Aorta (tissue), 5 donors: ENCODE measurements around the gene ZNF440. TPM values are rescaled to one million over a fixed set of nuclear protein-coding genes. Genes with fewer than 3 reads are reported as not detected.
A peak's percentile ranks its signal among the peaks of the same experiment; 100 is the strongest.
"Not testable (repeated sequence)": the region's sequence is repeated elsewhere in the genome, so short reads cannot be mapped to it uniquely, and the experiment has no call there.

Experiments used
- ATAC-seq: fragments of 200-7000 bp; cut with Tn5 transposase; one replicate; pipeline ENCODE4 v1.9.1; 2022; ENCODE audit warnings: moderate library complexity; ENCODE audit not compliant: low FRiP score
- DNase-seq, 2 donors: peaks; one replicate each; pipeline ENCODE4 v3.0.0-alpha.2; 2020
- H3K27ac ChIP-seq, 2 donors: one replicate each; pipeline ENCODE4 v1.5.1; 2013; ENCODE audit warnings: low read length in 2 of 2, mild to moderate bottlenecking in 2 of 2, moderate library complexity in 2 of 2, control low read depth in 1 of 2, inconsistent platforms in 1 of 2, low read depth in 1 of 2
- H3K27me3 ChIP-seq, 2 donors: one replicate each; pipeline ENCODE4 v1.6.1; 2013; ENCODE audit warnings: control low read depth in 1 of 2, low read length in 1 of 2, mild to moderate bottlenecking in 1 of 2, moderate library complexity in 1 of 2; ENCODE audit not compliant: insufficient read depth in 2 of 2, control insufficient read depth in 1 of 2
- H3K36me3 ChIP-seq, 2 donors: one replicate each; pipeline ENCODE4 v1.6.1; 2013; ENCODE audit warnings: control low read depth in 1 of 2, low read length in 1 of 2, mild to moderate bottlenecking in 1 of 2; ENCODE audit not compliant: insufficient read depth in 2 of 2, control insufficient read depth in 1 of 2
- H3K4me1 ChIP-seq, 2 donors: one replicate each; pipeline ENCODE4 v1.6.1; 2013; ENCODE audit warnings: low read length in 2 of 2, control low read depth in 1 of 2, mild to moderate bottlenecking in 1 of 2, moderate library complexity in 1 of 2; ENCODE audit not compliant: insufficient read depth in 2 of 2, control insufficient read depth in 1 of 2
- H3K4me3 ChIP-seq, 2 donors: one replicate each; pipeline ENCODE4 v1.5.1; 2013; ENCODE audit warnings: low read length in 2 of 2, control low read depth in 1 of 2, mild to moderate bottlenecking in 1 of 2
- H3K9me3 ChIP-seq: one replicate; pipeline ENCODE4 v1.6.1; 2013; ENCODE audit warnings: mild to moderate bottlenecking, low read length; ENCODE audit not compliant: control insufficient read depth
- WGBS, 2 donors: extraction: QIAGEN DNeasy Blood & Tissue Kit; methylation state at CpG; one replicate each; pipeline ENCODE4 v1.1.7; 2013; 5-methylcytosine and 5-hydroxymethylcytosine counted together
- intact Hi-C, 2 donors: fragments of 100-400 bp; cut with DNase I; formaldehyde crosslinking; loops; one replicate each; pipeline versions ENCODE4 v1.14.2 to v1.15.0; 2022
- polyA plus RNA-seq, 2 donors: library from polyadenylated mRNA; stranded (reverse); fragments of 200-250 nt; gene quantifications; one replicate each; pipeline ENCODE4 v1.2.3, GENCODE V29; 2013
- total RNA-seq, 2 donors: library from RNA; stranded (reverse); fragmentation: NEBNext Ultra II Directional; extraction: Animal tissue kit (Norgen Biotek cat#: 25700); gene quantifications; one replicate each; pipeline ENCODE4 v1.2.1, GENCODE V29; 2021
- donor health status: healthy with polysubstance abuse.
- donor health status: Bipolar disorder and iron deficiency.
- donor health status: DM: no; HTN: no; CAD: no.
- donor health status: DM: no; HTN: no; CAD: no.
- donor health status: DM: yes; HTN: yes; CAD: no.

The ZNF440 gene
- total and polyA plus RNA-seq, 4 donors = 3.1 to 16.1 (median 9.1) TPM

DNA sequence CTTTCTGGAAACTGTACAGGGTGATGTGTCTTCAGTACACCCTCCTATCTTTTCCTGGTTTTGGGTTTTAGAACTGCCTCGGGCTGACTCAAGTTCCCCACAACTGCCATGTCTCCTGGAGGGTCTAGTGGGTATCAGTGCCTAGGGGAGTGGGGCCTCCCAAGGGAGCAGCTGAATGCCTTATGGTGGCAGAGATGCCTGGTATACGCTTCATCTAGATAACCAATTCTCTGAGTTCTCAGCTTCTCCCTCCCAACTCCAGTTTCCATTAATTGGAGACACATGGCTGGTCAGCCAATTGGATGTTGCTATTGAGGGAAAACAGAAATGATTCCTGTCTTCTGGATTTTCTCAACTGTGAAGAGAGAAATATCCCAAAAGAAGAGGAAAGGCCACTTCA, 47.2 kb downstream of the ZNF440 start:
- Histone ChIP-seq H3K4me3 (no peak overlapping the region), H3K27me3 (no peaks in the 10 kb centered on the region), H3K27ac (no peak overlapping the region), H3K9me3 (peaks cover 32% of the 10 kb centered on the region), H3K36me3 (peaks cover 0 to 10% of the 10 kb centered on the region in 2 donors), H3K4me1 (no peaks in the 10 kb centered on the region)
- WGBS, 2 donors = 98 to 99% methylated on average over 2 of the region's 2 CpGs
- ATAC-seq = no peak
- no peak for DNase-seq
- intact Hi-C loops = no loop called here

DNA sequence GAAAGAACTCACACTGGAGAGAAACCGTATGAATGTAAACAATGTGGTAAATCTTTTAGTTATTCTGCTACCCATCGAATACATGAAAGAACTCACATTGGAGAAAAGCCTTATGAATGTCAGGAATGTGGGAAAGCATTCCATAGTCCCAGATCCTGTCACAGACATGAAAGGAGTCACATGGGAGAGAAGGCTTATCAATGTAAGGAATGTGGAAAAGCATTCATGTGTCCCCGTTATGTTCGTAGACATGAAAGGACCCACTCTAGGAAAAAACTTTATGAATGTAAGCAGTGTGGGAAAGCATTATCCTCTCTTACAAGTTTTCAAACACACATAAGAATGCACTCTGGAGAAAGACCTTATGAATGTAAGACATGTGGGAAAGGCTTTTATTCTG, 53.7 kb downstream of the ZNF440 start:
- 35 to 56% methylated on average over 4 of the region's 4 CpGs for WGBS, 2 donors
- DNase-seq, H3K27ac ChIP-seq, intact Hi-C loops, H3K4me1 ChIP-seq, H3K4me3 ChIP-seq, H3K27me3 ChIP-seq, ATAC-seq: not testable (repeated sequence)
- peaks cover 25% of the 10 kb centered on the region for H3K9me3 ChIP-seq
- peaks cover 8 to 18% of the 10 kb centered on the region in 2 donors for H3K36me3 ChIP-seq

DNA sequence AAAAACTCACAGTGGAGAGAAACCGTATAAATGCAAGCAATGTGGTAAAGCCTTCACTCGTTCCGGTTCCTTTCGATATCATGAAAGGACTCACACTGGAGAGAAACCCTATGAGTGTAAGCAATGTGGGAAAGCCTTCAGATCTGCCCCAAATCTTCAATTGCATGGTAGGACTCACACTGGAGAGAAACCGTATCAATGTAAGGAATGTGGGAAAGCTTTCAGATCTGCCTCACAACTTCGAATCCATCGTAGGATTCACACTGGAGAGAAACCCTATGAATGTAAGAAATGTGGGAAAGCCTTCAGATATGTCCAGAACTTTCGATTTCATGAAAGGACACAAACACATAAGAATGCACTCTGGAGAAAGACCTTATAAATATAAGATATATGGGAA, 54.1 kb downstream of the ZNF440 start:
- no peak for ATAC-seq
- 96 to 97% methylated on average over 8 of the region's 8 CpGs for WGBS, 2 donors
- no peak overlapping the region for H3K27ac ChIP-seq
- H3K27me3 ChIP-seq = no peaks in the 10 kb centered on the region
- no peak overlapping the region for H3K4me3 ChIP-seq
- peaks cover 8 to 17% of the 10 kb centered on the region in 2 donors for H3K36me3 ChIP-seq
- H3K9me3 ChIP-seq = peaks cover 25% of the 10 kb centered on the region
- no peaks in the 10 kb centered on the region for H3K4me1 ChIP-seq
- intact Hi-C loops = no loop called here
- no peak for DNase-seq

DNA sequence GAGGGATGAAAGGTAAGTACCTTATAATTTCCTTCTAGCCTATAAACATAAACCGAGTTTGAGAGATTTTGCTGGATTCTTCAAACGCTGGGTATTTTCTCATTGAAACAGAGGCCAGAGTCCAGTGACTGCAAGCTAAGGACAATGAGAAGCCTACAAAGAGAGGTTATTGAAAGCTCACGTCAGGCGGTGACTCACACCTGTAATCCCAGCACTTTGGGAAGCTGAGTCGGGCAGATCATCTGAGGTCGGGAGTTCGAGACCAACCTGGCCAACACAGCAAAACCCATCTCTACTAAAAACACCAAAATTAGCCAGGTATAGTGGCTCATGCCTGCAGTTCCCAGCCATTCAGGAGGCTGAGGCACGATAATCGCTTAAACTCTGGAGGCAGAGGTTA, 58.6 kb downstream of the ZNF440 start:
- H3K4me1 ChIP-seq = no peaks in the 10 kb centered on the region
- H3K4me3 ChIP-seq = no peak overlapping the region
- ATAC-seq (no peak), DNase-seq (no peak)
- peaks cover 5 to 8% of the 10 kb centered on the region in 2 donors for H3K36me3 ChIP-seq
- no peaks in the 10 kb centered on the region for H3K27me3 ChIP-seq
- H3K9me3 ChIP-seq = peaks cover 14% of the 10 kb centered on the region
- WGBS, 2 donors = 94 to 95% methylated on average over 9 of the region's 9 CpGs
- intact Hi-C loops = no loop called here
- H3K27ac ChIP-seq = no peak overlapping the region

DNA sequence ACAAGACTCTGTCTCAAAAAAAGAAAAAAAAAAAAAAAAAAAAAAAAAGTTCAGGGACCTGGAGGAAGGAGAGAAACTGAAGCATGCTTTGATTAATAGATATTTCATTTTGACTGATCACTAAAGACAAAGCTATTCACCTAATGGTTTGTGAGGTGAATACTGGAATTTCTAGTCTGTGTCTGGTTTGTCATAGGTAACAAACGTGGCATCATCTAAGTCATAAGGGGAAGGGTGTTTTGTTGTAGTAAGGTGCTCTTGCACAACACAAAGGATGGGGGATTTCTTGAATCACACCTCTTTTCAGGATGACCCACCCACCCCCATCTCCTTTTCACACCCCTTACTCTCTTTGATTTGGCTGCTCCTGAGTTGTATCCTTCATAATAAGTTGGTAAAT, 59.7 kb downstream of the ZNF440 start:
- no peak for DNase-seq
- Histone ChIP-seq H3K4me1 (no peaks in the 10 kb centered on the region), H3K27ac (no peak overlapping the region), H3K36me3 (no peaks in the 10 kb centered on the region), H3K4me3 (no peak overlapping the region), H3K9me3 (peaks cover 10% of the 10 kb centered on the region), H3K27me3 (no peaks in the 10 kb centered on the region)
- WGBS, 2 donors = 88 to 89% methylated on average over 1 of the region's 1 CpG
- intact Hi-C loops = no loop called here
- no peak for ATAC-seq

DNA sequence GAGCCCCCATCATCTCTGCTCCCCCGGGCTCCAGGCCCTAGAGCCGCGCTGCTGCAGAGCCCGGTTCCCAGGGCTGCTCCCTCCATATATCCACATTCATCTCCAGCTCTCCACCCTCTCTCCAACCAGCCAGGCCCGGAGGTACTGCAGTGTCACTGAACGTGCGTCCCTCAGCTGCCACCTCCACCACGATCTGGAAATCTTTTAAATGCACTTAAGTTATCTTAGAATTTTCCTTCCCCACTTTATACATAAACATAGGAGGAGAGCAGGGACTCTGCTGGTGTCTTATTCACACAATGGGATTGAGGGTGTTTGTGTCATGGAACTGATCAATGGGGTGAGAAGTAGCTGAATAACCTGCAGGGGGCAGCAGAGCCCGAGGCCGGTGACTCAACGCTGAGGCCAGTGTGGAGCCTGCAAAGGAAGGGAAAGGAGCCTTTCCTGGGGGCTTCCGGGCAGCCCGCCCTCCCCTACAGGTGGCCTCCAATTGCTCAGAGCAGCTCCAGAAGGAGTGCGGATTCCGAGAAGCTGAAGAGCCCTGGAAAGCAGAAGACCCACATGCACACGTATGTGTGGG, 65.7 kb downstream of the ZNF440 start:
- H3K4me1 ChIP-seq, H3K27ac ChIP-seq, H3K27me3 ChIP-seq, H3K36me3 ChIP-seq, H3K9me3 ChIP-seq, H3K4me3 ChIP-seq, DNase-seq, ATAC-seq: not testable (repeated sequence)
- 72 to 79% methylated on average over 14 to 16 of the region's 16 CpGs for WGBS, 2 donors
- intact Hi-C loops = loop anchor here (5.0 to 10.0 kb wide), 3 partner anchors 85 to 175 kb away; partner anchors contain the start of genes ZNF491 (in 1 of the 2) and ZNF878 (in 1 of the 2)

DNA sequence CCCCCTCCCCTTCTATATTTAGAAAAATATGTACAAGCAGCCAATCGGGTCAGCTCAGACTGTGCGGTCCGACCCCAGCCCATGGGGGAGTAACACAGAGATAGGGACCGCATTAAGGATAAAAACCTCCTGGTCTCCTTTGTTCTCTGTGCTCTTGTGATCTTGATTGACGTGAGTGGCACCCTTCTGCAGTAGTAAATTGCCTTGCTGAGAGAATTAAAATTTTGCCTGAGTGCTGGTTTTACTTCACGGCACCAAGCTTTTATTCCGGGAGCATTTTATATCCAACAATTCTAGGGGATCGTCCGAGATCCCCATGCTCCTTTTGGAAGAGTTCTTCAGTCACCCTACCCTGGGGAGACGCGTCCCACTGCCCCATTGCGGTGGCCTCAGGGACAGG, 66.5 kb downstream of the ZNF440 start:
- intact Hi-C loops = loop anchor here (5.0 to 10.0 kb wide), 3 partner anchors 86 to 174 kb away; partner anchors contain the start of genes ZNF491 (in 1 of the 2) and ZNF878 (in 1 of the 2)
- H3K4me1 ChIP-seq = no peaks in the 10 kb centered on the region
- H3K36me3 ChIP-seq = no peaks in the 10 kb centered on the region
- H3K27me3 ChIP-seq = no peaks in the 10 kb centered on the region
- H3K27ac ChIP-seq = no peak overlapping the region
- WGBS, 2 donors = 90 to 94% methylated on average over 12 of the region's 12 CpGs
- H3K9me3 ChIP-seq = no peaks in the 10 kb centered on the region
- no peak overlapping the region for H3K4me3 ChIP-seq
- DNase-seq (no peak), ATAC-seq (no peak)

DNA sequence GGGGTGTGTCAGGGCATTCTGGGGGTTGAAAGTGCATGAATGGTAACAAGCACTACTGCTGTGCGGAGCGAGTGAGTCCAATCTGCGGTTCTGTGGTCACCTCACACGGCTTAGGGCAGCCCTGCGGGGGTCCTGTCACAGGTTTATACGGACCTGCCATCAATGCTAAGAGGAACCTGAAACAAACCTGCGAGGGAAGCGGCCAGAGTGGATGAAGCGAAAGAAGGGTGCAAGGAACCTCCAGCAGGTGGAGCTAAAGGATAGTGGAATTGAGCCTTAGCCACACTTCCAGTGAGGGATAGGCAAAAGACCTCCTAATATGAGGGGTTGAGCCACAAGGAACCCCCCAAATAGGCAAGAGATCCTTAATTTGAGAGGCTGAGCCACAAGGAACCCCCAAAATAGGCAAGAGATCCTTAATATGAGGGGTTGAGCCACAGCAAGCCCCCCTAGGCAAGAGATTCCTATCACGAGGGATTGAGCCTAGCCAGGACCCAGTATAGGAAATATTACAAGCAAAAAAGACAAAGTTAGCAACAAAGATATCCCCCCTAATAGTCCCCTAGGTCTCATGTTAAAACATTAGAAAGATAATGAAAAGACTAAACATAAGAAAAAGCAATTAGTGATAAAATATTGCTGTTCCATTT, 67.2 kb downstream of the ZNF440 start:
- Histone ChIP-seq H3K27ac (no peak overlapping the region), H3K4me3 (no peak overlapping the region), H3K27me3 (no peaks in the 10 kb centered on the region), H3K36me3 (no peaks in the 10 kb centered on the region), H3K9me3 (no peaks in the 10 kb centered on the region), H3K4me1 (no peaks in the 10 kb centered on the region)
- DNase-seq = peak; percentile 50 to 69
- WGBS, 2 donors = 15 to 16% methylated on average over 10 of the region's 10 CpGs
- ATAC-seq = peak; percentile 56
- intact Hi-C loops = loop anchor here (5.0 to 10.0 kb wide), 3 partner anchors 86 to 174 kb away; partner anchors contain the start of genes ZNF491 (in 1 of the 2) and ZNF878 (in 1 of the 2)

DNA sequence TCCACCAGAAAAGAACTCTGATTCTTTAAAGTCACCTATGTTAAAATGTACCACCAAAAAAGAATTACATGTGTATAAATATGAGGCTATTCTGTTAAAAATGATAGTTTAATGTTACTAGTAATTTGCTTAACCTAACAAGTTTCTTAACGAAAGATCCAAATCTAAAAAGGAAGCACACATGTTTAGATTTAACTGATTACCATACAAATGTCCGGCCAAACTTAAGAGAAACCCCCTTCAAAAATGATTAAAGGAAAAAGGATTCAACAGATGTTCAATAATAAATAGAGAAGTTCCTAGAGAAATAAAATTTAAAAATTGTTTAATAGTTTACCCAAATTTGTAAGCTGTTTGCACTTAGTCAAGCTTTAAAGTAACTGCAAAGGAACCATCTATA, 68.5 kb downstream of the ZNF440 start:
- no peak for ATAC-seq
- intact Hi-C loops = loop anchor here (2.0 to 10.0 kb wide), 4 partner anchors 88 to 258 kb away; partner anchors contain the start of genes ZNF20 (in 1 of the 2), ZNF491 (in 1 of the 2) and ZNF878 (in 1 of the 2)
- no peaks in the 10 kb centered on the region for H3K27me3 ChIP-seq
- no peaks in the 10 kb centered on the region for H3K4me1 ChIP-seq
- no peak overlapping the region for H3K4me3 ChIP-seq
- H3K27ac ChIP-seq = no peak overlapping the region
- no peaks in the 10 kb centered on the region for H3K9me3 ChIP-seq
- no peak for DNase-seq
- H3K36me3 ChIP-seq = no peaks in the 10 kb centered on the region
- 80 to 81% methylated on average over 2 of the region's 2 CpGs for WGBS, 2 donors
